Measurements from ENCODE around the gene ATP8A2.

DNA sequence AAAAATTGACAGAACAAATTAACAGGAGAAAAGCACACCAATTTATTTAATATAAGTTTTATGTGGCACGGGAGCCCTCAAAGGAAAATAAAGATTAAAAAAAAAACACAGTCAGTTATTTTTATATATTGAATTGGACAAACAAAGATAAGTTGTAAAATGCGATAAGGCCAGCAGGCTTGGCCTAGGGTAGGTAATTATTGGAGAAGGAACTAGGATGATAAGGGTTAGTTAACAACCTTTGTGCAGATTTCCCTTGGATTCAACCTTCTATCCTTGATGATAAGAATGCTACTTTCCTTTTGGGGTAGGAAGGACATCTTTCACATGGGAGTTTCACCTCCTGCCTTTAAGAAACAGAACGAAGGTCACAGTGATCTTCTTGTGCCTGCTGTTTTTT lies 427.2 kb downstream of the ATP8A2 start:
- TF ChIP-seq, protein P1, sequence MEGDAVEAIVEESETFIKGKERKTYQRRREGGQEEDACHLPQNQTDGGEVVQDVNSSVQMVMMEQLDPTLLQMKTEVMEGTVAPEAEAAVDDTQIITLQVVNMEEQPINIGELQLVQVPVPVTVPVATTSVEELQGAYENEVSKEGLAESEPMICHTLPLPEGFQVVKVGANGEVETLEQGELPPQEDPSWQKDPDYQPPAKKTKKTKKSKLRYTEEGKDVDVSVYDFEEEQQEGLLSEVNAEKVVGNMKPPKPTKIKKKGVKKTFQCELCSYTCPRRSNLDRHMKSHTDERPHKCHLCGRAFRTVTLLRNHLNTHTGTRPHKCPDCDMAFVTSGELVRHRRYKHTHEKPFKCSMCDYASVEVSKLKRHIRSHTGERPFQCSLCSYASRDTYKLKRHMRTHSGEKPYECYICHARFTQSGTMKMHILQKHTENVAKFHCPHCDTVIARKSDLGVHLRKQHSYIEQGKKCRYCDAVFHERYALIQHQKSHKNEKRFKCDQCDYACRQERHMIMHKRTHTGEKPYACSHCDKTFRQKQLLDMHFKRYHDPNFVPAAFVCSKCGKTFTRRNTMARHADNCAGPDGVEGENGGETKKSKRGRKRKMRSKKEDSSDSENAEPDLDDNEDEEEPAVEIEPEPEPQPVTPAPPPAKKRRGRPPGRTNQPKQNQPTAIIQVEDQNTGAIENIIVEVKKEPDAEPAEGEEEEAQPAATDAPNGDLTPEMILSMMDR (IDR thresholded peaks at IDR 0.05): no peak
- no peak for TF ChIP-seq POLR2A (IDR thresholded peaks at IDR 0.05)

All from right lobe of liver (tissue), 4 donors.